HG02884 (cell line): Measurements from ENCODE around the gene EVL.
A peak's percentile ranks its signal among the peaks of the same experiment; 100 is the strongest.

ENCODE experiments used
- ATAC-seq: cut with Tn5 transposase; IDR thresholded peaks from one replicate; pipeline ENCODE4 v1.9.1; 2021; ENCODE audit warnings: mild to moderate bottlenecking, moderate library complexity; ENCODE audit not compliant: unreplicated experiment

EVL gene

DNA sequence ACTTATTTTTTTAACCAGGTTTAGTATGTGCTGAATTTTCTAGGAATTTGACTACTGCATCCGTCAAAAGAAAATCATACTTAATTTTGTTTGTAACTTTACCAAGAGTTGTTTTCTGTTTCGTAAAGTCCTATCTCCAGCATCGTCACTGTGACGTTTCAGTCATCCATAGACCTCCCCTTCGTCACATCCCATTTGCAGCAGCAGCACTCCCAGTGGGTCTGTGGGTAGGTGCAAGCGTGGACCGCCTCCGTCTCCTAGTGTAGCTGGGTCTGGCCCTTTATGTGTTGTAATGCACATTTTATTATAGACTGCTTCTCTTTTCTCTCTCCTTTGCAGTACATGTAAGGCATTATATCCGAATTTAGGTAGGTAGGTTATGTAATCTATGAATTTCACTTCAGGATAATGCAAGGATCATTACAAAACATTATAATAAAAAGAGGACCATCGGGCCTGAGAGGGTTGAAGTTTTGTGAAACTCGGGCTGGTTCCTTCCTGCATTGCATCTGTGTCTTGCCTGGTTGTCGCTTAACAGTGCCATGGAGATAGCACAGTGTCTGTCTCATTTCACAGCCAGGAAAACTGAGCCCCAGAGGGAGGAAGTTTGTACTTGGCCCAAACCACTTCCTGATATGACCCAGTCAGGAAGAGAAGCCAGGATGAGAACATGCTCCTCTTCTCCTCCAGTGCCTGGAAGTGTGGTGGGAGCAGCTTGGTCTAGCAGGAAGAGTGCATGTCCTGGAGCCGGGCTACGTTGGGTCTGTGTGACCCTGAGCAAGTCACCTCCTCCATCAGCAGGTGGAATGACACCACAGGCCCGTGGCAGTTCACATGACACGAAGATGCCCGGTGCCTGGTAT lies 41.3 kb downstream of the EVL start:
- no peak for ATAC-seq

DNA sequence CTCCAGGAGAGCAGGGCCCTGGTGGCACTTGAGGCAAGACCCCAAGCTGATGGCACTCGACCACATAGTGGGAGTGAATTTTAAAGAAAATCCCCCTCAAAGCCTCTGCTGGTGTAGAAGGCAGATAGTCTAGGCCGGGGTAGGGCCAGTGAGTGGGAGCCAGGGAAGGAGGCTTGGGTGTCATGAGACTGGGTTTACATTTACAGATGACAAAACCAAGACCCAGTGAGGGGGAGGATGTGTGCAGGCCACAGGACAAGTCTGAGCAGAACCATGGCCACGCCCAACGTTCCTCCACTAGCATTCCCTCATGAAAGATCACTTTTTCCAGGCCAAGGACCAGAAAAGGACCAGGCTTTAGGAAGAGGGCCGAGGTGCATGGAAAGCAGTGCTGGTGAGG lies 42.0 kb downstream of the EVL start:
- ATAC-seq = no peak

DNA sequence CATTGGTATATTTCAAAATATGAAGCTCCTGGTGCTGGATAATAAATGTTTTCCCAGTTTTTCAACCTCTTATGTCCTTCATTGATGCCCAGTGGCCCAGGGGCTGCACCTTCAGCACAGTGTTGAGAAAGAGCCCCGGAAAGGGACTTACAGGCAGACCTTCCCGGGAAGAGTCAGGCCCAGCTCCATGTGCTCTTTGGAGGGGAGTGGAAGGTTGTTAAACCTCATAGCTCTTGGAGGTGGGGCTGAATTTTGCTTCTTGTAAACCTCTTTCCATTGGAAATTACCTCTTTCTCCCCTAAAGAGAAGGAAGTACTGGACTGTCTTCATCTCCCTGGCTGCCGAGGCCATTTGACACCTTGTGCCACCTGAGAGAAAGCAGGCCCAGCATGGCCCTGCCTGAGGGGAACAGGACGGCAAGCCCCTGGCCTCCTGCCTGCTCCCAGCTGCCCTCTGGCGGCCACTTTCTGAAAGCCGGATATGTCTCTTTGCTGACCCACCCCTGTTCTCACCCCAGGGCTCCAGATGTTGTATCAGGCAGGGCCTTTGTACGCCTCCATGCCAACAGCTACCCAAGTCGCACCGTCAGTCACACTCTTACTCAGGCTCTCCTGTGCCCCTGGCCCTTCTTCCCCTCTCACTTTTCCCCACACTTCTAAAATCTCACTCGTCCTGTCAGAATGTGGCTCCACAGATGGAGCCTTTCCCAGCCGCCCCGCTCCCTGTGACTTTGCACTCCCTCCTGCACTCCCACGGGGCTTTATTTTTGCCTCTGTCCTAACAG lies 43.0 kb downstream of the EVL start:
- ATAC-seq = peak; percentile 46

DNA sequence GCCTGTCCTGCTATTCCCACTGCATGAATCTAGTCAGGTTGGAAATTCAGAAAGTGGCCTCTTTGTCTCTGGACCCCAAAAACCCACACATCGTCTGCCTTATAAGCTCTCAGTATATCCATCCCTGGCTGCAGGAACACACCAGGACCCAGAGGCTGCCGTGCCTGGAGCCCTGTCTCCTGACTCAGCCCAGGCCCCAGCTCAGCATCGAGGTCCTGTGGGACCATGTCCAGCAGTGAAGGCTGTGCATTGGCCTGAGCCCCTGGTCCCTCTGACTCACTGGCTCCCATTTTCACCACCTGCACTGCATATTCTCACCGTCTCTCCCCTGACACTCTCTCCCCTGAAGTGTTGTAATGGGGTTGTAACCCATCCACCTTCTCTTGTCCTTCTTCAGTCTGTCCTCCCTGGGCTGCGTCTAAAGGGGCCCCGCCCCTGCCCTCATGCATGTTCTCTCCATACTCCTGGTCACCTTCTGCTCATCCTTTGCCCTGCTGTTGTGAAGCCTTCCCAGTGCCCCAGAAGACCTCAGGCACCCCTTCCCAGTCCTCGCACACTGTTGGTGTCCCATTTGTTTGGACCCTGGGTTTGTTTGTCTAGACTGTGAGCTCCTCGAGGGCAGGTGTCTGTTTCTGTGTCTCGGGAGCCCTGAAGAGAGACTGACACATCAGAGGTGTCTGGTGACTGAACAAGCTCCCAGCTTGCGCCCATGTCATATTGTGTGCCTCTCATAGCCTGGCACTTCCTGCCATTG lies 43.8 kb downstream of the EVL start:
- no peak for ATAC-seq

DNA sequence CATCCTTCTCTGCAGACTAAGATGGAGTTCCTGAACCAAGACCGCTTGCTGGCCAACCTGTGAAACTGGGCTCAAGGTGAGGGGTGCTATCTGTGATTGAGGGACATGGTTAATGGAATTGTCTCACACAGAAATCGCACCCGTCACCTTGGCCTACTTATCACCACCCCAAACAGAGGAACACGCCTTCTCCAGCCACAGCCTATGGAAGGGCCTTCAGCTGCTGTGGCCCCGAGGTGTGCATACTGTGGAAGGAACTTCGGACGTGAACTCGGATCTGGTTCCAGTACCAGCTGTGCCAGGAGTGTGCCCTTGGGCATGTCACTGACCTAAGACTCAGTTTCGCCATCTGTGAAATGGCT lies 44.4 kb downstream of the EVL start:
- no peak for ATAC-seq

DNA sequence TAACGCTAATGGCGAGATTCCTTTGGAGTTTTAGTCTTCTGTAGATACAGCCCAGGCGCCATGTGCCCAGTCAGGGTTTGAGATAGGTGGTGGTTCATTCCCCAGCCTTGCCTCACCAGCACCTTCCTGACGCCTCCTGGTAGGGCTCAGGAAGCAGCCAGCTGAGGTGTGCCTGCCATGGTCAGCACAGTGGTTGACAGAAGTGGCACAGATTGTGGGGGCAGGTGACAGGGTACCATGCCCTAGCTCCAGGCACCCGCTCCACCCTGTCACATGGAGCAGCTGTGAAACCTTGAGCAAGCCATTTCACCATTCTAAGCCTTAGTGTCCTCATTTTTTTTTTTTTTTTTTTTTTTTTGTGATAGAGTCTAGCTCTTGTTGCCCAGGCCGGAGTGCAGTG lies 45.6 kb downstream of the EVL start:
- ATAC-seq = no peak

DNA sequence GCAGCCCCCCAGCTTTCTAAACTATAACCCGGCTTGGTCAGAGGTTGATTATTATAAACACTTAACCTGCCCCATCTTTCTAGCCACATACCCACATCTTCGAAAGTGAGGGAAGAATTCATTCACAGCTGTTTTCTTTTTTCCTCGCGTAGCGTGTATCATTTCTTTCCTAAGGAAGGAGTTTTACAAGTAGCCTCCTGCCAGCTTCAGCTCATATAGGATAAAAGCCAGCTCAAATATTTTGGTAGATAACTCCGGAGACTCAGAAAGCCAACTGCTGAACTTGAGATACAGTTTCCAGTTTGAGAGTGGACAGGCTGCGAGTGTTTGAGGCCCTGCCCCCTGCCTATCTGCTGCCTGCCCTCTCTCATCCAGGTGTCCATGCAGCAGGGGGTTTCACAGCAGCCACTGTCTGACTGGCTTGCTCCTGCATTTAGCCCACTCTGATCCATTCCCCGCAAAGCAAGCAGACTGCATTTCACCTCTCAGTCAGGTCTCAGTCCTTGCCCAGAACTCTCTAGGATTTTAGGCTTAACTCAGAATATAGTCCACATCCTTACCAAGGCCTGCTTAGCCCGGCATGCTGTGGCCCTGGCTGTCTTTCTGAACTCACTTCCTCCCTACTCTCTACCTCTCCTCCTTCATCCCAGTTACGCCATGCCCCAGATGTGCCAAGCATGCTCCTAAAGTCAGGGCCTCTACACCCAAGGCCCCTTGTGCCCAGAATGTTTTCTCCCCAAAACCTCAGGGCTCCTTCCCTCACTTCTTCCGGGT lies 46.9 kb downstream of the EVL start:
- ATAC-seq = no peak

DNA sequence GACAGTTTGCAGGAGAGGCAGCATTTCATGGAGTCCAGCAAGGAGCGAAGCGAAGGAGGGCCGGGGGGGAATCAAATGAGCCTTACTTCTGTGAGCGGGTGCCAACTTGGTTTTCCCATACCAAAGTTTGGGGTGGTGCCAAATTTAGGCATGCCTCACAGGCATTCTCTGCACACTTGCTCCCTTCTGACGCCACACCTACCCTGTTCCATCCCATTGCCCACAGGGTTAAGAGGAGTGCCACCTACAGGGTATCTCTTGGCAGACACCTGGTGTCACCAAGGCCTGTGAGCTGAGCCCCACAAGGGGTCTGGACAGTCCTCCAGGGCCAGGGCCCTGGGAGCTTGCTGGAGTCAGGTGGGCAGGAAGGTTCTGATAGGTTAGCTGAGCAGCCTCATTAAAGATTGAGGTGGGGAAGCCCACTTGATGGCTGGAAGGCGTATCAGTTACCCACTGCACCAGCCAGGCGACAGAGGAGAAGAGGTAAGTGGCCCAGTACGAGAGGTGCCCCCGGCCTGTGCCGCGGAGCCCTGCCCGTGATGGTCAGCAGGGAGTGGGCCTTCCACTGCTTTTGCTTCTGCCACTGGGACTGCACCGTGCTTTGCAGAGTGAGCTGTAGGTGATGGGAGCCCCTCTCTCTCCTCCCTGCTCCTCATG lies 49.0 kb downstream of the EVL start:
- ATAC-seq = no peak

DNA sequence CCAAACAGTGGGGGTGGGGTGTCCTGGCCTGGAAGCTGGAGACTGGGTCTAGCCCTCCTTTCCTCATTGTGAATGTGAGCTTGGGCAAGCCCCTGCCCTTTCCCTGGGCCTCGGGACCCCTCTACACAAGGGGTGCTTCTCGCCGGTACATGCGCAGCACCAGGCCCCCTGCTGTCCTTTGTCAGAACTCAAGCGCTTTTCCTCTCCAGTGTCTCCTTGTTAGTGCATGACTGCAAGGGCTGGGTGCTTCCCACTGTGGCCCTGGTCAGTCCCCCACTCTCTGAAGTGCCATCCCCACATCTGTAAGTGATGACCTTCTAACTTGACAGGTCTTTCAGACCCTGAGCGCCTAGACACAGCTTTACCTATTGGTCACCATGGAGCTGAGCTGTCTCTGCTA lies 50.0 kb downstream of the EVL start:
- no peak for ATAC-seq

DNA sequence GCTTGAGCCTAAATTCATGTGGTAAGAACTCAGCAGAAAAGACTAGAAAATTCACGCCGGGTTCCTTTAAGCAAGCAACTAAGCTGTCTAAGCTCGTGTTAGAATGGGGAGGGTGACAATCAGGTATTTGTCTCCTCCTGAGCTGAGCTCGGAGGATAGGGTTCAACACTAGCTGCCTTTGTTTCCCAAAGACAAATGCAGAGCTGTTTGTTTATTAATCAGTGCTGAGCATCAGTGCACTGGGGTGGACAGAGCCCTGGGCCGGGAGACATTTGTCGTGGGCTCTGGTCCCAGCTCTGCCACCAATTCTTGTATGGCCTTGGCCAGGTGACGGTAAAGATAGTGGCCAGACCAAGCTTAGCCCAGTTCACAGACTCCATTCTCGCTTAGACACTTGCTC lies 50.5 kb downstream of the EVL start:
- ATAC-seq = no peak

DNA sequence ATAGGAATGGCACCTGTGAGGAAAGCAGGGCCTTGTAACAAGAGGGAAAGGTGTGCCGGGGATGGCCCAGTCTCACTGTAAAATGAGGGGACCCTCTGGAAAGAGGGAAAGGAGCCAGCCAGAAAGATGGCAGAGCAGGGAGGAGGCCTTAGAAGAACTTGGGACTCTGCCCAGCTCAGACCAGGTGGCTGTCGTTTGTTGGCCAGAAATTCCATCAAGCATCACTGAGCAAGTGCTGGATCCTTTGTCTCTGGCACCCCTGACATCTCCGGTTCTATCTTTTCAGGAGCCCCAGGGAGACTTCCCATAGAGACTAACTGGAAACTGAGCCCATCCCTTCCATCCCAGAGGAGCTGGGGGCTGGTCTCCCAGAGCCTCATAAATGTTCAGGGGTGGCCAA lies 50.9 kb downstream of the EVL start:
- no peak for ATAC-seq

DNA sequence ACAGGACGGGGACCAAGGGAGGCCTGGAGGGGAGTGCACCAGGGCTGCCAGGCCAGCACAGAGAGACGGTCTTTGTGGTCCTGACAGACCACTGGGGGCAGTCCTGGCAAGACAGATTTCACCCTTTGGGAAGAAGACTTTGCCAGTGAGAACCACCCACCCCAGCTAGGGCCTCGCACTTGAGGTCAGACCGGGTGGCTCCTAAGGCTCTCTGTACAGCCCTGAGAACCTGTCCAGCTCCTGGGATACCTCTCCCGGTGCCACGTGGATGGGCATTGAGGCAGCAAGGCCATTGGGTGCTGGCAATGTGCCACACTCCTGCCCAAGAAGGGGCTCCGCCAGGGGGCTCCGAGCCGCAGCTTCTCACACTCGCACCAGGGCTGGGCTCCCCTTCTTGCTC lies 51.8 kb downstream of the EVL start:
- no peak for ATAC-seq

DNA sequence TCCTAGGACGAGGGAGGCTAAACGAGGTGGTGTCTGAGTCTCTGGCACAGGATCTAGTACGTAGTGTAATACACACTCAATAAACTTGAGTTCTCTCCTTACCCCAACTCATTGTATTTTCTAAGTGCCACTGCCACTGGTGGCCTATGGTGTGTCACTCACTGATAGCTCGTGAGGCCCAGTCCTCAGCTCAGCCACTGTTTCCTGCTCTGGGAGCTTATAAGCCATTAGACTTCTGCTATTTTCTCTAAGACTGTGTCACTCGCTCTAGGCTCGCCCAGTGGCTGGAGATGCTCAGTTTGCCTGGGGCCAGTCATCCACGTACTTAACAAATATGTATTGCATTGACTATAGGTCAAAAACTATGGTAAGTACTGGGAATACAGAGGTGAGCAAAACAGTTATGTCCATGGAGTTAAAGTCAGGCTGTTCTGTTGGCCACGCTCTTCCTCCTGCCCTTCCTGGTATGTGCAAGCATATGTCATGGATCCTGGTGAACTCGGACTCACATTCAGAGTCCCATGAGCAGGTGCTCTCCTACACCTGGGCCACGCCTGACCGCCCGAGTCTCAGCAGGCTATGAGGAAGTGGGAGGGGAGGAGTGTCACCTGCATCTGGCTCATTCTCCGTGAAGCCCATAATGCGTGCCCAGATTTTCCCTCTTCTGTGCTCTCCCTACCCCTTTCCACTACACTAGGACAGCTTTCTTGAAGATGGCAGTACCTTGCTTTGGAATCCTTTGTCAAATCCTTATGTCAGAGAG lies 52.6 kb downstream of the EVL start:
- no peak for ATAC-seq

DNA sequence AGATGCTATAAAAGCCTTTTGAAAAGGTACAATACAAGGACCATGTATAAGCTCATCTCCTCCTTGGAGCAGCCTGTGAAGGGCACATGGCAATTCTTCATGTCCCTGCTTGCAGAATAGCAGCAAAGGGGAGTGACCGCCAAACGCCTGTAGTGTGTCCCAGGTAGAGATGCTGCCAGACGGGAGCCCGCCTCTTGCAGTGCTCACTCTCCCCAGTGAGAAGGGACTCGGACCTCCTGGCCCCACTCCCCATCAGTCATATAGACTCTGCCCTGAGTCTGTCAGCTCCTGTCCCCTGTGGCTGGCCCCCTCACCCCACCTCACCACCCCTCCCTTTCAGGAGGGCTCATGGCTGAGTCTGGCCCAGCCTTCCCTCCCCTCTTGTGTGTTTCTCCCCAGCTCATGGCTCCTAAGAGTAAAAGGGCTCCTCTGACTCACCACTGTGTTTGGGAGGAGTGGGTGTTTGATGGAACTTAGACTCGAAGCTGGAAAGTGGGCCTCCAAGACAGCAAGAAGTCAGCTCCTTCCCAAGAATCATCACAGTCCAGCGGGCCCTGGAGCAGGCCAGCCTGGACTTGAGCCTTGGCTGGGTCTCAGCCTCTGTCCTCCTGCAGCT lies 53.3 kb downstream of the EVL start:
- ATAC-seq = no peak

DNA sequence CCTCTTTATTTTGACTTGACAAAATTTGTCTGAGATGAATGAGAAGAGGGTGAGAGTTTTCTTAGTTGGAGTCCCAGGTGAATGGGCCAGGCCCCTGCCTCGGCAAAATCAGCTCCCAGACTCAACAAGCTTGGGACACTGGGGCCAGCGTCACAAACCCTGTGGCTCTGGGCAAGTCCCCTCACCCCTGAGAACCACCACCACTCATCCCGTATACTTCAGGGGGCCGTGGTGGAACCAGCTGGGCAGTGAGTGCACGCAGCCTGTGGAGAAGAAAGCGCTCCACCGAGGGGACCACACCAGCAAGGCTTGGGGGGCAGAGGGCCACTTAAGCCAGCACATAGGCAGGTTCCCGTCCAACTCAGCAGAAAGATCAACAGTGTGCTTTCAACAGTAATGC lies 54.0 kb downstream of the EVL start:
- no peak for ATAC-seq

DNA sequence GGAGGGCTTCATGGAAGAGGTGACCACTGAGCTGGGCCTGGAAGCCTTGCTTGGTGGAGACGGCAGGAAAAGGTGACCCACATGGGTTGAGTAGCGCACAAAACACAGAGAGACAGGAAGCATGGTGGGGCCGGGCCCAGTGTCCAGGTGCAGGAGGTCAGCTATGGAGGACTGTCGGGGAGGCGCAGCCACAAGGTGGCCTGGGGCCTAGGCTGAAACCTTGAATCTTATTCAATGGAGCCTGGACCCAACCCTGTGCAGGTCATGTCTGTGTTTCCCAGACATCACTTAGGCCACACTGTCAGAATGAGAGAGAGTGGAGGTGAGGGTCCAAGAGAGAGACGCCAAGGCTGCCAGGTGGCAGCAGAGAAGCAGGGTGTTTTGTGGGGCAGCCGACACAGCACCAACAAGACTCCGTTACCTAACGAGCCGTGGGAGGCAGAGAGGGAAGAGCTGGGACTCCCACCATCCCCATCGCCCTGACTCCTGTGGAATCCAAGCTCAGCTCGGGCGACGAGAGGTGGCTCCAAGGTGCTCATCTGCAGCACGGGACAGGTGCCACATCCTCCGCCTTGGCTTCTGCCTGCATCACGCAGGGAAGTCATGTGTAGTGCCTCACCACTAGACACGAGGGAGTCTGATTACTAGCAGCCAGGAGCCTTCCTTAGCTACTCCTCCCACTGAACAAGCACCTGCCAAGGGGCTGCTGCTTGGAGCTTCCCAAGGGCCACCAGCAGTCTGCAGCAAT lies 55.5 kb downstream of the EVL start:
- ATAC-seq = no peak

DNA sequence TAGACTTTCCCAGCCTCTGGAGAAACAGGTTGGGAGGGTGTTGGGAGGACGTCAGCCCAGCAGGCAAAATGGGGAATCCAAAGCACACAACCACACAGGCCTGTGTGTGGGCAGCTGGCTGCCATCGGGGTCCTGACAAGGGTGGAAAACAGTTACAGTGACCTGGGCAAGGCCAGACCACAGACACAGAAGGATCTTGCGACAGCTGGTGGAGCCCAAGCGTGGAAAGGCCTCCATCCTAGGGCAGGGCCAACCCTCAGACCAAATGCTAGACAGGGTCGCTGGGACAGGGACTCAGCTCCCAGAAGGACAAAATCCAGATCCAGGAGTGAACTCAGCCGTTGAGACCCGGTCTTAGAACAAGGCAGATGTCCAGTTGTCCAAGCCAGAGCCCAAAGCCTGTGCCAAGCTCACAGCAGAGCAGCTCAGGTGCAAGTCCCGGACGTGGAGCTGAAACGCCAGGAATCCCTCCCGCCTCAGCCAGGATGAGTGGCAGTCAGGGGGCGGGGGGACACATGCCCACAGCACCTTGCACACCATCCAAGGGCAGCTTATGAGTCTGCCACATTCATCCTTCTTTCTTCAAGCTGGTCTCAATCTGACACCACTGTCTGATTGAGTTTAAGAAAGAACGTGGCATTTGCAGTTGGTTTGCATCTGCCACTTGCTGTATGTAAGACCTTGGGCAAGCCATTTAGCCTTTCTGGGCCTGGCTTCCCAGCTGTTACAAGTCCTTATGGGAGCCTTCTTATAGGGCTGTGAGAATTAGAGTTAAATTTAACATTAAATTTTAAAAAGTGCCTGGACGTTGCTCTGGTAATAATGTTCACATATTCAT lies 56.6 kb downstream of the EVL start:
- no peak for ATAC-seq
